ENCODE data around the gene TDRD9.
"Not testable (repeated sequence)": the region's sequence is repeated elsewhere in the genome, so short reads cannot be mapped to it uniquely, and the experiment has no call there.

TDRD9 gene, protein sequence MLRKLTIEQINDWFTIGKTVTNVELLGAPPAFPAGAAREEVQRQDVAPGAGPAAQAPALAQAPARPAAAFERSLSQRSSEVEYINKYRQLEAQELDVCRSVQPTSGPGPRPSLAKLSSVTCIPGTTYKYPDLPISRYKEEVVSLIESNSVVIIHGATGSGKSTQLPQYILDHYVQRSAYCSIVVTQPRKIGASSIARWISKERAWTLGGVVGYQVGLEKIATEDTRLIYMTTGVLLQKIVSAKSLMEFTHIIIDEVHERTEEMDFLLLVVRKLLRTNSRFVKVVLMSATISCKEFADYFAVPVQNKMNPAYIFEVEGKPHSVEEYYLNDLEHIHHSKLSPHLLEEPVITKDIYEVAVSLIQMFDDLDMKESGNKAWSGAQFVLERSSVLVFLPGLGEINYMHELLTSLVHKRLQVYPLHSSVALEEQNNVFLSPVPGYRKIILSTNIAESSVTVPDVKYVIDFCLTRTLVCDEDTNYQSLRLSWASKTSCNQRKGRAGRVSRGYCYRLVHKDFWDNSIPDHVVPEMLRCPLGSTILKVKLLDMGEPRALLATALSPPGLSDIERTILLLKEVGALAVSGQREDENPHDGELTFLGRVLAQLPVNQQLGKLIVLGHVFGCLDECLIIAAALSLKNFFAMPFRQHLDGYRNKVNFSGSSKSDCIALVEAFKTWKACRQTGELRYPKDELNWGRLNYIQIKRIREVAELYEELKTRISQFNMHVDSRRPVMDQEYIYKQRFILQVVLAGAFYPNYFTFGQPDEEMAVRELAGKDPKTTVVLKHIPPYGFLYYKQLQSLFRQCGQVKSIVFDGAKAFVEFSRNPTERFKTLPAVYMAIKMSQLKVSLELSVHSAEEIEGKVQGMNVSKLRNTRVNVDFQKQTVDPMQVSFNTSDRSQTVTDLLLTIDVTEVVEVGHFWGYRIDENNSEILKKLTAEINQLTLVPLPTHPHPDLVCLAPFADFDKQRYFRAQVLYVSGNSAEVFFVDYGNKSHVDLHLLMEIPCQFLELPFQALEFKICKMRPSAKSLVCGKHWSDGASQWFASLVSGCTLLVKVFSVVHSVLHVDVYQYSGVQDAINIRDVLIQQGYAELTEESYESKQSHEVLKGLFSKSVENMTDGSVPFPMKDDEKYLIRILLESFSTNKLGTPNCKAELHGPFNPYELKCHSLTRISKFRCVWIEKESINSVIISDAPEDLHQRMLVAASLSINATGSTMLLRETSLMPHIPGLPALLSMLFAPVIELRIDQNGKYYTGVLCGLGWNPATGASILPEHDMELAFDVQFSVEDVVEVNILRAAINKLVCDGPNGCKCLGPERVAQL (N-terminal part only)

DNA sequence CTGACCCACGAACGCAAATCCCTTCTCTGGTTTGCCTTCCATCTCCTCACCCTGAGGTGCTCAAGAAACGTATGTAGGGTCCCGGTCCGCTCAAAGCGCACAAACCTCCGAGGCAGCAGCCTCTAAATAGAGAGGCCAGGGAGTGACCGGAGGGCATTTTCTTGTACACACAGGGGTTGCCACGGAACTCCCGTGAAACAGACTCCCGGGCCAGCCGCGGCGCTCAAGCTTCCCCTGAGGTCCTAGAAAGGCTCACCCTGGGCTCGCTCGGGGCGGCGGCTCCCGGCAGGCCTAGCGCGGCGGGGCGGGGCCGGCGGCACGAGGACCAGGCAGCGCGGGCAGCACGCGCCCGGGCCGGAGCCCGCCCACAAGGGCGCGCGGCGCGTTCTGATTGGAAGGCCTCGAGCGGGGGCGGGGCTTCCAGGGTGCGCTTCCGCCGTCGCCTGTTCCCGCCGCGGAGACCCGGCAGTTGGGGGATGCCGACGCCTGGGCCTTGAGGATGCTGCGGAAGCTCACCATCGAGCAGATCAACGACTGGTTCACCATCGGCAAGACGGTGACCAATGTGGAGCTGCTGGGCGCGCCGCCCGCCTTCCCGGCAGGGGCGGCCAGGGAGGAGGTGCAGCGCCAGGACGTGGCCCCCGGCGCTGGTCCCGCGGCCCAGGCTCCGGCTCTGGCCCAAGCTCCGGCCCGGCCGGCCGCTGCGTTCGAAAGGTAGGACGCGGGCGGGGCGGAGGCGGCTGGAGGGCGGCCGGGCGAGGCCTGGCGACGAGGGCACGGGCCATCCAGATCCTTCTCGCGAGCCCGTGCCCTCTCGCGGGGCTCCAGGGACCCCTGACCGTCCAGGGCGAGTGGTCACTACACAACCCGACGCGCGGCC lies at the start of gene TDRD9:
TDRD9 (plus strand) TSS at position 446 of the 880 bp plus-strand sequence; CDS start at position 500, 54 bp downstream.
- no peak for DNase-seq (ENCODE audit: low read depth in 3 of 3)

DNA sequence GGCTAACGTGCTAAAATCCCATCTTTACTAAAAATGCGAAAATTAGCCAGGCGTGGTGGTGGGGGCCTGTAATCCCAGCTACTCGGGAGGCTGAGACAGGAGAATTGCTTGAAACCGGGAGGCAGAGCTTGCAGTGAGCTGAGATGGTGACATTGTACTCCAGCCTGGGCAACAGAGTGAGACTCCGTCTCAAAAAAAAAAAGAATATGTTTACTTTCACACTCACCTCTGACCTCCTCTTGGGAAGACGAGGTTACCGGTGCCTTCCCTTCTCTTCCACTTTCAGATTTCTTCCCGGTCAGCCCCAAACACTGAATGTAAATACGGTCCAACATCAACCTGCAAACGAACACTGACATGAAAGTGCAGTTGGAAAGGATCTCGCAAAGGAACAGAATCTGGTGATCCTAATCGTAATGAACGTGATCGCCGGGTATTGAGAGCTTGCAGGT lies 49.1 kb upstream of the TDRD9 start:
- no peak for DNase-seq (ENCODE audit: low read depth in 3 of 3)

DNA sequence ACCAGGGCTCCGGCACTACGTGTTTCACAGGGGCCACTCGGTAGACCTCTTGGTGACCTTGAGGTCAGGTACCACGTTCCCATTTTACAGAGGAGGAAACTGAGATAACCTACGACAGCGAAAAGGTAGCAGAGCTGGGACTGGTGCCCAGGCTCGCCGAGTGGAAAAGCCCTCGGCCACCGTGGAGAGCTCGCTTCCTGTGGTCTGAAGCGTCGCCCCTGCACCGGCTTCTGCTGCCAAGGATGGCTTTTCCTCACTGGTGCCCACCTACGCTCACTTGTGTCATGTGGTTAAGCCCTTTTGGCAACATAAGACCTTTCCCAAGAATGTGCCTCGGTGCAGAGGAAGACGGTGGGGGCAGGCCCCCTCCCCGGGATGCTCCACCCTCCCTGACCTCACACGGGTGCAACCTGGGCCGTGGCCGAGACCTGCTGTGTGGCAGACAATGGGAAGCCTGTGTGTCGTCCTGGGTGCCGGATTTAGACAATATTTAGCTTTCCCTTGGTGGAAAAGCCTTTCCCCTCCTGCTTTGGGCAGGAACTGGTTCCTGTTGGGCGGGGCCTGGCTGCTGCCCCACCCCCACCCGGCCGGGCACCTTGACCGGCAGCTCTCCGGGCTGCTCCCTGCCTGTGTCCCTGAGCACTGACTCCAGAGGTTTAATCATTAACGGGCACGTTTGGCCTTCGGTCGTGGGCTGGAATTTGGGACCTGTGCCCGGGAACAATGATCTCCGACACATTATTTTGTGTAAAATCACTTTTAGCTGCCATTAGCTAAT lies 48.5 kb upstream of the TDRD9 start:
- no peak for DNase-seq (ENCODE audit: low read depth in 3 of 3)

DNA sequence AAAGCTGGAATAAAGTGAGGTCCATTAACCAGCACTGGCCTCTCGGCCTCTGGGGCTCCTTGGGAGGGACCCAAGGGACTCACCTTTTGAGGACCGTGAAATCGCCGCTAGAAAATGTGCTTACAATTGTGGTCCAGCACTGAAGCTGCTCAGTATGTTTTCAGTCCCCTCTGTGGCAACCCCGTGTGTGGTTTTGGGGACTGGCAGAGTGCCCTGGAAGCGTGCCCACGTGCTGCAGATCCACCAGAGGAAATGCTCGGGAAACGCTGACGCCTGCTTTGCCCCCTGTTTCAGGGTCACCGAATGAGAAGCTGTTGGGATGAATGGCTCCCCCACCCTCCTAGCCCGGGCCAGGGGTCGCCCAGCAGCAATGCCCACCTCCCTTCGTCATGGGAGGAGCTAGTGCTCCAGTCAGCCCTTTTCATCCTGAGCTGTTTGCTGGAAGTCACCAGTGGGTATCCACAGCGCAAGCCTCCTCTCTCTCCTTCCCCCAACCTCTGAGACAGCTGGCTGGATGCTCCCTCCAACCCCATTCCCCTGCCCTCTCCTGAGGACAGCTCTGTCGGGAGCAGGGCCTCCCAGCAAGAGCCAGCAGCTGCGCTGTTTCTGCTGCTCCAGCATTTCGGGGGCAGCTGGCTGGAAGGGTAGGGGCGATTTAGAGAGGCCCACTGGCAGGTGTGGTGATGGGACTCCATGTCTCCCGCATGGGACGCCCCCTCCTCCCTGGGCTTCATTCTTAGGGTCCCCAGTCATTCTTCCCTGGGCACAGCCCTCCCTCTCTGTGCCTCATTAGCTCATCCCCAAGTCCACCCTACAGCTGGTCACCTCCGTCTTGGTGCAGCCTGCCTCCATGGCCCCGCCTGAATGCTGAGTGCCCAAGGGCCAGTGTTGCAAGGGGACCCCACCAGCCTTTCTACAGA lies 47.6 kb upstream of the TDRD9 start:
- no peak for DNase-seq (ENCODE audit: low read depth in 3 of 3)

DNA sequence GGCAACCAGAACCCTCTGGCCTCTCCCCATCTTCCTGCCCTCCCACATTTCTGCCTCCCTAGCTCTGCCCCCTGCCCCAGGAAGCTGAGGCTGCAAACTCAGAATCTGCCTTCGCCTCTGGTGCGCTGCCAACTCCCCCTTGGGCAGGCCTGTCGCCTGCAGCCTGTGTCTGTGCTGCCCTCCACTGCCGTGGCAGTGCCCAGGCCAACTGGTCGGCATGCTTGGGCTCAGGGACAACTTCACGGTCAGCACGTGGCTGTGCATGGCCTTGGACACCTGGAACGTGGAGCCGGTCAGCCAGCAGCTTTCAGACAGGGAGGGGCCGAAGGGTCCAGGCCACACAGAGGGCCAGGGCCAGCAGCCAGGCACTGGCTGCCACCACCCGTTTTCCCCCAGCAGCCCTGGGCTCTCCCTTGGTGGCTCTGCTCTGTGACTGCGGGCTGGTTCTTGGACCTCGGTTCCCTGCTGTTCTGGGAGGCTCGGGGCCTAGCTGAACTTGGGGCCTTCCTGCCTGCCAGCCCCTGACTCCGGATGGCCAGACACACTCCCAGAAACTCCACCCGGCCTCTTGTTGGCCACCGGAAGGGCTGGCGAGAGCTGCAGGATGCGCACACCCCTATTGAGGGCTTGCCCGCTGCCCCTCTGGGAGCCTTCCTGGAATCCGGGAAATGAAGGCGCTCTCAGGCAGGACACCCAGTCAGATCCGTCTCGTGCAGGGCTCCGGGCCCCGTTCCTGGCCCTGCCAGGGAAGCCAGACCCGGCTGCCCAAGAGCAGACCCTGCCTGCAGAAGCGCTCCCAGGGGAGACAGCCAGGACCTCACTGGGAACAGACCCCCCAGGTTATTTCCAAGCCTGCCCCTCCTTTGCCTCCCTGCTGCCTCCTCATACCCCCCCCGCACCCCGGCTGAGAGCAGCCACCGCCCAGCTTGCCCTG lies 46.7 kb upstream of the TDRD9 start:
- no peak for DNase-seq (ENCODE audit: low read depth in 3 of 3)

DNA sequence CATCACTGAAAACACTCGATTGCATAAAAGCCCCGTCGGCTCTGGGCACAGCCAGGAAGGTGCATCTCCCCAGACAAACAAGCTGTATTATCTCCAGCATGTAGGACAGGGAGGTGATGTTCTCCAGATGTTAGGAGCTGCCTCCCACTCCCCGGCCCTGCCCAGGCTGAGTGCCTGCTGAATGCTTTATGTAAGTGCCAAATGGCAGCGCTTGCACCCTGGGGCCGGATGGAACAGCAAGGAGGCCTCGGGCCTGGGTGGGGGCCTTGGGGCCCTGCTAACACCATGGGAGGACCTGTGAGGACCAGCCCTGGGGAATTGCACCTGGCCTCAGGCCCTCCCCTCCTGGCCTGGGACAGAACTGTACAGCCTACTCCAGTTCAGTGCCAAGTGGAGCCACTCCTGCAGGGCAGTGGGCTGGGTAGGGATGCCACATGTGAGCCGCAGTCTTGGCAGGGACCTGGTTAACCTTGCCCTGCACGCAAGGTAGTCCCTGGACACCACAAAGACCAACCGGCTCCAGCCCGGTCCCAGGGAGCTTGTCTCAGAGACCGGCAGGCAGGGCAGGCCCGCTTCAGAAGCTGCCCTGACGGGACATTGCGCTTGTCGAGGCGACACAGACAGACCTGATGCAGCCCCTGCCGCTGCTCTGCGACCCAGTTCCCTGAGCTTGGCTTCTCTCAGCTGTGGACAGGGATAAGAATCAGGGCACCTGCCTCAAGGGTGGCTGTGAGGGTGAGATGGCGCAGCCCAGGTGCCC lies 45.6 kb upstream of the TDRD9 start:
- no peak for DNase-seq (ENCODE audit: low read depth in 3 of 3)

DNA sequence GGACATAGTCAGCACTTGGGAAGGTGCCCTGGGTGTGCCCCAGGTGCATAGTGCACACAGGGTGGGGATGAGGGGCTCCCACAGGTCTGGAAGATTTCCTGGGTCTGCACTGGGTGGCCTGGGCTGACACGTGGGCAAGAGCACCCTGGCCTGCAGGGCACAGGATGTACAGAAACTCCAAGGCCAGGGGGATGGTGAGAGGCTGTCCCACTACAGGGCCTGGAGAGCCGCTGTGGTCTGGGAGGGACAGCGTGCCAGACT lies 45.1 kb upstream of the TDRD9 start:
- no peak for DNase-seq (ENCODE audit: low read depth in 3 of 3)

DNA sequence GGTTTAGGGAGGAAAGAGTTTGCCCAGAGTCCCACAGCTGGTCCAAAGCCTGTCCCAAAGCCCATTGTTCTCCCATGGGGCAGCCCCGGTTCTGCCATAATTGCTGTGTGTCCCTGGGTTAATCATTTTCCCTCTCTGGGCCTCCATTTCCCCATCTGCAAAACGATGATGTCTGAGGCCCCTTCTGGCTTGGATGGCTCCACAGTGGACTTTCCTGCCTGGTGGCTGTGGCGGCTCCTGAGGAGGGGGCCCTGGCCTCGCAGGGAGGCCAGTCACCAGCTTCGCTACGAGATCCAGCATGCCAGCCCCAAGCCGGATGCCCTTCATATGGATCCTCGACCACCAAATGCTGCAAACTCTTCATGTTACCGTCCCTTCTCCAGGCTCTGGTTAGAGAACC lies 43.4 kb upstream of the TDRD9 start:
- no peak for DNase-seq (ENCODE audit: low read depth in 3 of 3)

DNA sequence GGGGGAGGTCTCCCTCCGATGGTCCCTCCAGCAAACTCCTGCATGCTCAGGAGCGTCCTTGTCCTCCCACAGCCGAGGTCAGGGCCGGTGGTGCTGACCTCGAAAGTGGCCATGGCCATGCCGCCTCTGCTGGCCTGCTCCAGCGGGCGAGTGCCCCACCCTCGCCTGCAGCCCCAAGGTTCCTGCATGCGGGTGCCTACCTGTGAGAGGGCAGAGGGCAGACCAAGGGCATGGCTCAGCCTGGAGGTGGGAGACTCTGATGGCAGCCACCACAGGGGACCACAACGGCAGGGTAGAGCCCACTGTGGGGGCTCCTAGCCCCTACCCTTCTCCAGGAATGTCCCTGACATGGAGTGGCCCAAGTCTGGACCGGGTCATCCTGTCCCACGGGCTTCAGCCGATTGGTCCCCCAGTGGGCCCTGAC lies 42.7 kb upstream of the TDRD9 start:
- no peak for DNase-seq (ENCODE audit: low read depth in 3 of 3)

DNA sequence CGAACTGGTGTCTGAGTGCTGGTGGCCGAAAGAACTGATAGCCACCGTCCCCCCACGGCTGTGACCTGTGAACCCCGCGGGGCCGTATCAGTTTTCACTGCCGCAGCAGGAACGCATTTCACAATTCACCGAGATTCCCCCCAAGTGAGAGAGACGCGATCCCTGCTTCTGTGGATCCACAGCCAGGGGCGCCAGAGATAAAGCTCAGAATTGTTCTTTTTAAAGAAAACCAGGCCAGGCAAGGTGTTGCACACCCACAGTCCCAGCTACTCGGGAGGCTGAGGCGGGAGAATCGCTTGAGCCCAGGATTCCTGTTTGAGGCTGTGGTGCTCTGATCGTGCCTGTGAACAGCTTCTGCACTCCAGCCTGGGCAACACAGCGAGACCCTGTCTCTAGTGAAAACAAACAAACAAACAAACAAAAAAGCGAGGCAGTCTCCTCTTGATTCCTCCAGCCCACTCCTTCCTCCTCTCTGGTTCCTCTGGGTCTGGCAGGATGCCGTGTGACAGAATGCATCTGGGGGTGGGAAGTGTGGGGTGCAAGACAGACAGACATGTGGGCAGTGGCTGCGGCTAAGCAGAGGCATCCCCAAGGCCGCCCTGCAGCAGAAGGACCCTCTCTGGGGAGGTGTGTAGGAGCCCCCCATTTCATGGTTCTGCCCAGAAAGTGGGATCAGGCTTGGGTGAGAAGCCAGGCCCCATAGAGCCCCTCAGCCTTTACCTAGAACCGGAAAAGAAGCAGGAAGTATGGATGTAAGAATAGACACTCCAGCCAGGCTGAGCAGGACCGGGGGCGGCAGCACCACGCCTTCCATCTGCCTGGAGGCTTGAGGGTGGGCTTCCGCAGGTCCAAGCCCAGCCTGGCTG lies 41.7 kb upstream of the TDRD9 start:
- no peak for DNase-seq (ENCODE audit: low read depth in 3 of 3)

DNA sequence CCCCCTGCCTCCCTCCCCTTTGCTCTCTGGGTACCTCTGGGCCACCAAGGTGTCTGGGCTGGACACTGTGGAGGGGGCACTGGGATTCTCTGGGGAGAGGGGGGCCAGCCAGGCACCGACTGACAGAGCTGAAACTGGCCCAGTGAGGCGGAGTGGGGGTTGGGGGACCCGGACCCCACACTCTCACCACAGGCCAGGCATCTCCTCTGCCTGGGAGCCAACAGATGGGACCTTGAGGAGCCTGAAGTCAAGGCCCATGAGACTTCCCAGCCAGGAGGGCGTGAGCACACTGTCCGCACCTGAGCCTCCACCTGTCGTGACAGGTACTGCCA lies 41.1 kb upstream of the TDRD9 start:
- DNase-seq (ENCODE audit: low read depth in 3 of 3) = no peak

DNA sequence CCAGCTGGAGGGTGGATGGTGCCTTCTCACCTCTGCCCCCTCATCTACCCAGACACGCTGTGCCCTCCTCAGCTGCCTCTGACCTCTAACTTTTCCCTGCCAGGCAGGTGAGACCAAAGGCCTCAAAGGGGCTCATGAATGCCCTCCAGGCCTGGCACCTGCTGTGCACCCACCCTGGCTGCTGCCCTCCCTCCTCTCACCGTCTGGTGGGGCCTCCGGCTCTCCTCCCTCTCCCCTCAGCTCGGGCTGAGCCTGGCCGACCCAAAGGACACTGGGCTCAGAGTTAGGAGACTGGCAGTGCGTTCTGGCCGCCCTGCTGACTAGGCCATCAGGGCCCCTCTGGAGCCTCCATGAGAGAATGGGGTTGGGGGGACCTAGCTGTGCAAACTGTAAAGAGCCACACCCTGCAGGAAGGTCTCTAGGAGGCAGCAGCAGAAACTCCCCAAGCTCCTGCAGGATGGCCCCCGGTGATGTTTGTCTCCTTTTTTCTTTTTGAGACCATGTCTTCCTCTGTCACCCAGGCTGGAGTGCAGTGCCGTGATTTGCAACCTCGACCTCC lies 40.6 kb upstream of the TDRD9 start:
- DNase-seq (ENCODE audit: low read depth in 3 of 3) = no peak

DNA sequence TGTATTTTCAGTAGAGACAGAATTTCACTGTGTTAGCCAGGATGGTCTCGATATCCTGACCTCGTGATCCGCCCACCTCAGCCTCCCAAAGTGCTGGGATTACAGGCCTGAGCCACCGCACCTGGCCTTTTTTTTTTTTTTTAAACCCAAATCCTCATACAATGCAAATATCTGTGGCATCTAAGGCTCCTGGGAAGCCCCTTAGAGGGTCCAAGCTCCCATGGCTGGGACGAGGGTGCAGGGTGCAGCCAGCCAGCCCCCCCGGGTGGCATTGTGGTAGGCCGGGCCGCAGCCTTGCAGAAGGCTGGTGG lies 39.3 kb upstream of the TDRD9 start:
- DNase-seq (ENCODE audit: low read depth in 3 of 3) = not testable (repeated sequence)

DNA sequence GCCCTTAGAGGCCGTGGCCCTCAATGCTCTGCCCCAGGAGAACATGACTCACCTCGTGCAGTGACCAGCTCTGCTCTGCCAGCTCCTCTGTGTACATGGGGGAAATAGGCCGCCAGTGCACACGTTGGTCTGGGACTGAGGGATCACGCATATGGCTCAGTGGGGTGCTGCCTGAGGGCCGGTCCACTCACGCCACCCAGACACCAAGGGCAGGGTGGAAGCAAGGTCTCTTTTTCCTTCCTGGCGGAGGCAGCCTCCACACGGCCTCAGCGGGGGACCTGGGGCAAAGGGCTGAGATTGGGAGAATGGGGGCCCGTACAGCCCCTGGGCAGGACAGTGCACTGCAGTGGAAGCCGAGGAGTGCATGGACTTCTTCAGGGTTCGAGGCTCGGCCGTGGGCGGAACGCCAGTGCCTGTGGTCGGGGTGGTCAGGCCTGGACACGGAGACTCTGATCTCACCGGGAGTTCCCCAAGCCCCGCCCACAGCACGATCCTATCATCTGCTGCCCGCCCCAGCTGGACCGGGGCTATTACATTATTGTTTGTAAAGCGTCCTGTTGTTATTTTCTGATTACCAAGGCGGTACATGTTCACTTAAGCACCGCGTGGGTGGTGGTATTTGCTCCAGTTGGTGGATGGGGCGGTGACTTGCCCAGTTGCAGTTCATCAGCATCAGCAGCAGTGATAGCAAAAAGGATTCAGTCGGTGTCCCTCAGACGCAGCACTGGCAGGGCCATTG lies 38.8 kb upstream of the TDRD9 start:
- no peak for DNase-seq (ENCODE audit: low read depth in 3 of 3)

DNA sequence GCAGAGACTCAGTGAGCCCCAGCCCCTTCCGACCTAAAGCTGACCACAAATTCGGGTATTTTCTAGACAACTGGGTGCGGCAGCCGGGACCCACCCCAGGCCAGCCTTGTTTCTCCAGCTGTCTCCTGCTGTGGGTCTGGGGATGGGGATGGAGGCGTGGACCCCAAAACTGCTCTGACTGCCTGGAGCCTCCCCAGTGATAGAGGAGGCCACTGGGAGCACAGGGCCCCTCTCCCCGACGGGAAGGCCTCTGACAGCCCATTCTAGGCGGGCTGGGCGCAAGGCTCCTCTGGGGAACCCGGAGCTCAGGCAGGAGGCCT lies 38.2 kb upstream of the TDRD9 start:
- DNase-seq (ENCODE audit: low read depth in 3 of 3) = no peak

All from stimulated activated CD4-positive, alpha-beta T cell treated with anti-CD3 and anti-CD28 coated beads, TNF-alpha, amount 100 ng/mL, for 48 hours (primary cell).